HG02623 (cell line): Measurements from ENCODE around the gene WDR11.

Experiments
- ATAC-seq: cut with Tn5 transposase; IDR thresholded peaks from one replicate; pipeline ENCODE4 v1.9.1; 2021; ENCODE audit warnings: moderate library complexity; ENCODE audit not compliant: unreplicated experiment

Gene WDR11

GRCh38 chr10:120945182-120945581 is 94.0 kb downstream of the WDR11 start:
- no peak for ATAC-seq

- no peak for ATAC-seq
These were observed 94.7 kb downstream of the WDR11 start for GRCh38 chr10:120945801-120946302.

GRCh38 chr10:120946497-120946896 is 95.3 kb downstream of the WDR11 start:
- no peak for ATAC-seq

GRCh38 chr10:120948889-120949608 is 97.9 kb downstream of the WDR11 start:
- peak; percentile 90 for ATAC-seq

- ATAC-seq: peak; percentile 14
These were observed 98.5 kb downstream of the WDR11 start for GRCh38 chr10:120949609-120950031.

- no peak for ATAC-seq
These were observed 98.9 kb downstream of the WDR11 start for GRCh38 chr10:120950051-120950561.

GRCh38 chr10:120951288-120951687 is 100.1 kb downstream of the WDR11 start:
- no peak for ATAC-seq

GRCh38 chr10:120953897-120954296 is 102.7 kb downstream of the WDR11 start:
- no peak for ATAC-seq
